K562 (cell line): ENCODE data around the gene DDX20. TPM values are rescaled to one million over a fixed set of nuclear protein-coding genes. Genes with fewer than 3 reads are reported as not detected.

Experiments used
- ATAC-seq: fragments of 200-7000 bp; cut with Tn5 transposase; 3 replicates; pipeline ENCODE4 v1.9.1; 2020; ENCODE audit warnings: moderate library complexity
- BruUV-seq: library from RNA; stranded (reverse); fragments of 400-500 nt; replicated peaks from 2 replicates; lab custom pipeline; 2021; lab: Mats Ljungman, UMichigan
- CTCF ChIA-PET: fragments of 300-600 bp; formaldehyde crosslinking; extraction: SDS; loops from one replicate; lab custom pipeline; 2021; ENCODE audit warnings: low intra/inter-chr PET ratio; lab: Yijun Ruan, JAX
- POLR2A ChIA-PET: fragments of 300-600, 350-650 bp; sonication (Branson Sonifier 250); formaldehyde crosslinking; extraction: SDS; loops from one replicate; lab custom pipeline; 2021; ENCODE audit warnings: antibody characterized with exemption, inconsistent platforms; lab: Yijun Ruan, JAX
- DNase-seq, 4 experiments: peaks; one replicate each; pipeline versions ENCODE4 v3.0.0 to v3.0.0-alpha.2; 2011 to 2018; ENCODE audit warnings: low spot score in 3 of 4, mixed read lengths in 3 of 4; ENCODE audit errors: extremely low read depth in 1 of 4
- FAIRE-seq: peaks from 2 replicates; lab custom pipeline; 2011; peaks lifted over from hg19 to GRCh38; lab: Jason Lieb, UNC
- H2AFZ ChIP-seq: 2 replicates; pipeline ENCODE4 v1.6.0; 2011; ENCODE audit warnings: low read depth, low read length, control low read depth, inconsistent platforms
- H3K27ac ChIP-seq: fragments of 200-600 bp; 3 replicates; pipeline ENCODE4 v1.8.0; 2011; ENCODE audit warnings: low read depth, mild to moderate bottlenecking, control low read depth, inconsistent platforms, low read length, moderate library complexity, mixed read lengths; ENCODE audit errors: extremely low read depth
- H3K27me3 ChIP-seq, 2 experiments: fragments of 300-600 bp in 1 of 2; 2 replicates in 1 of 2; 3 replicates in 1 of 2; pipeline versions ENCODE4 v1.6.0 to v1.8.0; 2011; ENCODE audit warnings: inconsistent platforms in 2 of 2, low read length in 2 of 2, mild to moderate bottlenecking in 1 of 2, mixed read lengths in 1 of 2, moderate library complexity in 1 of 2; ENCODE audit not compliant: control insufficient read depth in 2 of 2, insufficient read depth in 2 of 2
- H3K36me3 ChIP-seq: fragments of 300-600 bp; 3 replicates; pipeline ENCODE4 v1.8.0; 2011; ENCODE audit warnings: mild to moderate bottlenecking, low read length, inconsistent platforms; ENCODE audit not compliant: control insufficient read depth, insufficient read depth
- H3K4me1 ChIP-seq, 2 experiments: fragments of 200-600 bp in 1 of 2; replicated peaks in 1 of 2; 2 replicates in 1 of 2; 3 replicates in 1 of 2; pipeline versions ENCODE4 v1.5.1 to v1.8.0; 2011; ENCODE audit warnings: inconsistent platforms in 2 of 2, low read length in 2 of 2, mild to moderate bottlenecking in 1 of 2, mixed read lengths in 1 of 2, moderate library complexity in 1 of 2; ENCODE audit not compliant: control insufficient read depth in 2 of 2, insufficient read depth in 2 of 2
- H3K4me2 ChIP-seq: 2 replicates; pipeline ENCODE4 v1.6.1; 2011; ENCODE audit warnings: low read length, control low read depth, inconsistent platforms, mixed read lengths; ENCODE audit not compliant: insufficient read depth
- H3K4me3 ChIP-seq: fragments of 200-600 bp; sonication (generic), shearing (Covaris generic); 2 replicates; pipeline ENCODE4 v1.5.1; 2016; ENCODE audit warnings: control low read depth, inconsistent platforms
- H3K79me2 ChIP-seq: fragments of 200-600 bp; 3 replicates; pipeline ENCODE4 v1.8.0; 2011; ENCODE audit warnings: low read length, inconsistent platforms; ENCODE audit not compliant: control insufficient read depth, insufficient read depth
- H3K9ac ChIP-seq, 2 experiments: 2 replicates each; pipeline versions ENCODE4 v1.6.0 to v1.6.1; 2011; ENCODE audit warnings: low read depth in 2 of 2, low read length in 2 of 2, control low read depth in 1 of 2, inconsistent platforms in 1 of 2, mild to moderate bottlenecking in 1 of 2, mixed read lengths in 1 of 2; ENCODE audit not compliant: insufficient read depth in 1 of 2
- H3K9me1 ChIP-seq: one replicate; pipeline ENCODE4 v1.6.0; 2011; ENCODE audit warnings: inconsistent platforms, mild to moderate bottlenecking, low read length, moderate library complexity; ENCODE audit not compliant: control insufficient read depth, insufficient read depth
- H3K9me3 ChIP-seq: replicated peaks from 2 replicates; pipeline ENCODE4 v1.5.1; 2011; ENCODE audit warnings: low read depth, low read length, inconsistent platforms; ENCODE audit not compliant: control insufficient read depth, insufficient read depth
- H4K20me1 ChIP-seq: replicated peaks from 2 replicates; pipeline ENCODE4 v1.6.1; 2011; ENCODE audit warnings: low read length, inconsistent platforms, mixed read lengths; ENCODE audit not compliant: control insufficient read depth, insufficient read depth
- PRMT5 ChIP-seq: sonication (generic); formaldehyde crosslinking; IDR thresholded peaks from 2 replicates; pipeline ENCODE4 v1.5.0; 2020; ENCODE audit warnings: missing genetic modification reagents
- TRIM25 ChIP-seq: fragments of 450-650 bp; IDR thresholded peaks from 2 replicates; pipeline ENCODE4 v1.7.0; 2016; ENCODE audit warnings: borderline replicate concordance
- ZNF263 ChIP-seq: sonication (generic); formaldehyde crosslinking; IDR thresholded peaks from 2 replicates; pipeline ENCODE4 v1.8.0; 2022; ENCODE audit warnings: mild to moderate bottlenecking, missing genetic modification reagents, borderline replicate concordance
- WGBS: fragments of 100-300 bp; shearing (Covaris generic); methylation state at CpG from one replicate; pipeline ENCODE4 v1.1.6; 2016; ENCODE audit warnings: low coverage, mixed read lengths; ENCODE audit not compliant: insufficient coverage; ENCODE audit errors: missing lambda C conversion rate; 5-methylcytosine and 5-hydroxymethylcytosine counted together
- in situ Hi-C: fragments of 300-500 bp; cut with MboI; formaldehyde crosslinking; loops from 4 replicates; pipeline ENCODE4 v1.15.0; 2018; ENCODE audit warnings: inconsistent platforms, mixed read lengths
- intact Hi-C: fragments of 100-400 bp; cut with micrococcal nuclease; formaldehyde crosslinking; loops from 2 replicates; pipeline ENCODE4 v1.14.2; 2022
- polyA plus RNA-seq, 8 experiments: library from polyadenylated mRNA; depleted of rRNA in 4 of 8; stranded (reverse) in 5 of 8; unstranded in 3 of 8; fragments of >200 nt; fragmentation: Nextera tagmentation in 2 of 8; fragmentation: Illumina TruSeq in 1 of 8; extraction: Ambion mirVana in 2 of 8; extraction: Trizol in 1 of 8; gene quantifications; 2 replicates each; pipeline versions ENCODE4 v1.2.1 to v1.2.3, GENCODE V29; 2011 to 2014; ENCODE audit warnings: inconsistent platforms in 1 of 8, missing spikeins in 1 of 8
- total RNA-seq, 7 experiments: library from RNA; depleted of rRNA in 6 of 7; stranded (reverse); fragments of >200 nt in 6 of 7; fragmentation: Illumina TruSeq in 2 of 7; extraction: Trizol in 2 of 7; gene quantifications; 2 replicates each; pipeline versions ENCODE4 v1.2.1 to v1.2.3, GENCODE V29; 2011 to 2021; ENCODE audit warnings: low replicate concordance in 1 of 7

Gene DDX20
- total and polyA plus RNA-seq, 9 of the 15 experiments (the other 6 are each of a cell fraction or from before 2014, with no cell fraction given): 8.3 to 33.4 (median 24.5) TPM

GRCh38 chr1:111723091-111723806 is 32.5 kb upstream of the DDX20 start:
- peaks cover 3% of the 10 kb centered on the region for H3K9me1 ChIP-seq
- no peak overlapping the region for H3K27ac ChIP-seq
- H3K36me3 ChIP-seq: no peaks in the 10 kb centered on the region
- in situ Hi-C loops: no loop called here
- WGBS: 12% methylated on average over 6 of the region's 7 CpGs
- H2AFZ ChIP-seq: no peak overlapping the region
- FAIRE-seq (no peak), DNase-seq (no peak), ATAC-seq (no peak)
- H4K20me1 ChIP-seq: no peaks in the 10 kb centered on the region; the same call in 1 of the 2 replicates
- no peak overlapping the region for H3K4me2 ChIP-seq
- peaks cover 0 to 23% of the 10 kb centered on the region in 2 experiments; a peak in 4 of 5 replicates for H3K27me3 ChIP-seq
- ChIA-PET CTCF (no interaction called here), POLR2A (interaction anchor here (0.6 to 0.7 kb wide), 2 partner anchors 11 to 42 kb away, joined by 3 read pairs; no protein-coding TSS in a partner anchor)
- H3K4me1 ChIP-seq: peaks cover 3 to 5% of the 10 kb centered on the region in 2 experiments; a peak in 2 of 5 replicates
- H3K9me3 ChIP-seq: no peaks in the 10 kb centered on the region
- TF ChIP-seq PRMT5: 0 out of 2 replicates have a peak, but pooled peaks have one; percentile 59
- 0 out of 2 replicates have a peak, but pooled peaks have one; percentile 37 for TF ChIP-seq ZNF263 (CRISPR knock-in tag)
- no peak for TF ChIP-seq TRIM25
- no peaks in the 10 kb centered on the region for H3K79me2 ChIP-seq
- no peak overlapping the region for H3K4me3 ChIP-seq
- intact Hi-C loops: no loop called here
- BruUV-seq: no TSS peak
- no peak overlapping the region for H3K9ac ChIP-seq
